ENCODE data around the gene ZBTB46. TPM values are rescaled to one million over a fixed set of nuclear protein-coding genes. Genes with fewer than 3 reads are reported as not detected.

Gene ZBTB46
- total RNA-seq, 1 experiment from 2014 or later = 18.9 TPM

DNA sequence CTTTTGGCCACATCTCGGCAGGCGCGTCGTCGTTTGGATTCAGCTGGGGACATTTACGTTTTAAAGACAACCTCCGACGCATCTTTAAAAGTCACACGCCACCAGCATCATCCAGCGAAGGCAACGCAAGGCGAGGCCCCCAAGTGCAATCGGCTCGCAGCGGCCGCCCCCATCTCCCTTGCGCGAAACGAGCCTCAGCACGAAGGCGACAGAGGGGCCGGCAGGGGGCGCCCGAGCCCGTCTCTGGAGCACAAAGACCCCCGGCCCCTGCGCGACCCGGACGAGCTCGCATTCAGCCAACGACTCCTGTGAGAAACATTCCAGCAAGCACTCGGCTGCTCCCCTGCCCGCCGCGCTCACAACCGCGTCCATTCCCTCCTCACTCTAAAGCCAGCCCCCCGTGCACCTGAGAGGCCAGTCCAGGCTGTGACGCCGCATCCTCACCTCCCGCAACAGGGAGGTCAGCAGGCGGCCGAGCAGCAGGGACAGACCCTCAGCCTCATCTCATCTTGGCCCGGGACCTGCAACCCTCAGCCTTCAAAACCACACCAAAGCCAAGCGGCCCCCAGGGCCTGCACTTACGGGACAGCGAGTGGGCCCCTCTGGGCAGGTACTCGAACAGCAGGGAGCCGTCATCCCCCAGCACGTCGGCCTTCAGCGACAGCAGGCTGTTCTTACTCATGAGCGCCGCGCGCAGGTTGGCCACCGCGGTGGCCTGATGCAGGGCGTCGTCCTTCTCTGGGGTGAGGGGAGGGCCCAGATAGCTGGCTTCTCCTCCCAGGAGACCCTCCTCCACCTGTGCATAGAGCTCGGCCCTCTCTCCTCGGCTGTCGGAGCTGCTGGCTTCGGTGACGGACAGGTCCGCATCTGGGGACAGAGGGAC, 55.7 kb downstream of the ZBTB46 start:
- ATAC-seq = peak; percentile 84
- POLR2A ChIA-PET = interaction anchor here (0.6 to 1.1 kb wide), 4 partner anchors 20 to 92 kb away, joined by 3 to 5 read pairs (median 4); no protein-coding TSS in a partner anchor

DNA sequence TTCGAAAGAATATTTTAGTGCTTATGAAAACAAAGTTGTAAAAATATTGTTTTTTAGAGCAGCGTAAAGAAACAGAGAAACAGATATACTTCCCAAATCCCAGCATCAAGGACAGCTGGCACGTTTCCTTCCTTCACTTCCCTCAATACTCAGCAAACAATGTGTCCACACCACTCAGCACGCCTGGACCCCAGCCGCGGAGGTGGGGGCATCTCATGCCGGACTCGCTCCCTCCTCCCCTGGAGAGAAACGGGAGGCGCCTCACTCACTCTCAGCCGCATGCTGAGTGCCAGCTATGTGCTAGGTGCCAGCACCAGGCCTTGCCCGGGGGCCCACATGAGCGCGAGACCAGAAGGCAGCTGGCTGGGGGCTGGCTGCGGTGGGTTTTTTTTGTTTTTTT, 56.8 kb downstream of the ZBTB46 start:
- ATAC-seq = no peak
- TF ChIP-seq, protein P1, sequence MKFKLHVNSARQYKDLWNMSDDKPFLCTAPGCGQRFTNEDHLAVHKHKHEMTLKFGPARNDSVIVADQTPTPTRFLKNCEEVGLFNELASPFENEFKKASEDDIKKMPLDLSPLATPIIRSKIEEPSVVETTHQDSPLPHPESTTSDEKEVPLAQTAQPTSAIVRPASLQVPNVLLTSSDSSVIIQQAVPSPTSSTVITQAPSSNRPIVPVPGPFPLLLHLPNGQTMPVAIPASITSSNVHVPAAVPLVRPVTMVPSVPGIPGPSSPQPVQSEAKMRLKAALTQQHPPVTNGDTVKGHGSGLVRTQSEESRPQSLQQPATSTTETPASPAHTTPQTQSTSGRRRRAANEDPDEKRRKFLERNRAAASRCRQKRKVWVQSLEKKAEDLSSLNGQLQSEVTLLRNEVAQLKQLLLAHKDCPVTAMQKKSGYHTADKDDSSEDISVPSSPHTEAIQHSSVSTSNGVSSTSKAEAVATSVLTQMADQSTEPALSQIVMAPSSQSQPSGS (CRISPR knock-in tag; IDR thresholded peaks at IDR 0.05; ENCODE audit: borderline replicate concordance, low read depth) = no peak
- TF ChIP-seq NFYB (CRISPR knock-in tag; conservative IDR thresholded peaks at IDR 0.05; ENCODE audit: low read depth) = no peak
- no peak for TF ChIP-seq ZNF317 (CRISPR knock-in tag; IDR thresholded peaks at IDR 0.05; ENCODE audit: borderline replicate concordance, low read depth)
- no peak for TF ChIP-seq SMAD3 (CRISPR knock-in tag; IDR thresholded peaks at IDR 0.05; ENCODE audit: borderline replicate concordance)
- TF ChIP-seq ZNF671 (CRISPR knock-in tag; IDR thresholded peaks at IDR 0.05) = no peak
- no peak for TF ChIP-seq RORB (CRISPR knock-in tag; IDR thresholded peaks at IDR 0.05)
- no peak for TF ChIP-seq EMX1 (CRISPR knock-in tag; IDR thresholded peaks at IDR 0.05)
- TF ChIP-seq, protein P2, sequence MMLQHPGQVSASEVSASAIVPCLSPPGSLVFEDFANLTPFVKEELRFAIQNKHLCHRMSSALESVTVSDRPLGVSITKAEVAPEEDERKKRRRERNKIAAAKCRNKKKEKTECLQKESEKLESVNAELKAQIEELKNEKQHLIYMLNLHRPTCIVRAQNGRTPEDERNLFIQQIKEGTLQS (CRISPR knock-in tag; conservative IDR thresholded peaks at IDR 0.05) = no peak
- TF ChIP-seq ESRRA (CRISPR knock-in tag; IDR thresholded peaks at IDR 0.05; ENCODE audit: borderline replicate concordance) = no peak
- no peak for TF ChIP-seq GABPB1 (CRISPR knock-in tag; IDR thresholded peaks at IDR 0.05)
- TF ChIP-seq, protein P3, sequence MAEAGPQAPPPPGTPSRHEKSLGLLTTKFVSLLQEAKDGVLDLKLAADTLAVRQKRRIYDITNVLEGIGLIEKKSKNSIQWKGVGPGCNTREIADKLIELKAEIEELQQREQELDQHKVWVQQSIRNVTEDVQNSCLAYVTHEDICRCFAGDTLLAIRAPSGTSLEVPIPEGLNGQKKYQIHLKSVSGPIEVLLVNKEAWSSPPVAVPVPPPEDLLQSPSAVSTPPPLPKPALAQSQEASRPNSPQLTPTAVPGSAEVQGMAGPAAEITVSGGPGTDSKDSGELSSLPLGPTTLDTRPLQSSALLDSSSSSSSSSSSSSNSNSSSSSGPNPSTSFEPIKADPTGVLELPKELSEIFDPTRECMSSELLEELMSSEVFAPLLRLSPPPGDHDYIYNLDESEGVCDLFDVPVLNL (CRISPR knock-in tag; IDR thresholded peaks at IDR 0.05; ENCODE audit: borderline replicate concordance, low read depth) = no peak
- TF ChIP-seq TEAD4 (CRISPR knock-in tag; IDR thresholded peaks at IDR 0.05) = no peak
- Mint-ChIP-seq H3K27me3 (ENCODE audit: low read depth) (peaks cover 4% of the 10 kb centered on the region; the same call in 1 of the 2 replicates), H3K9me3 (peaks cover 17% of the 10 kb centered on the region), H3K36me3 (peaks cover 16% of the 10 kb centered on the region), H3K27ac (no peak overlapping the region), H3K4me3 (no peak overlapping the region), H3K4me1 (peaks cover 14% of the 10 kb centered on the region)
- ChIA-PET CTCF (interaction anchor here (0.5 to 2.8 kb wide), 35 partner anchors 10 to 702 kb away, joined by 3 to 68 read pairs (median 11); partner anchors contain the start of genes ARFRP1, DNAJC5, LIME1 and PRPF6), POLR2A (interaction anchor here (0.7 kb wide), 1 partner anchor 36 kb away, joined by 3 read pairs; no protein-coding TSS in a partner anchor)
- DNase-seq (ENCODE audit: low spot score) = no peak

More for the DNA sequence above, 55.7 kb downstream of the ZBTB46 start:
- H3K27me3 Mint-ChIP-seq (ENCODE audit: low read depth) = peaks cover 4% of the 10 kb centered on the region; the same call in 1 of the 2 replicates
- peak overlapping the region; percentile 93 for H3K27ac Mint-ChIP-seq
- peak overlapping the region; percentile 80 for H3K4me3 Mint-ChIP-seq
- DNase-seq (ENCODE audit: low spot score) = peak; percentile 91
- peaks cover 16% of the 10 kb centered on the region for H3K36me3 Mint-ChIP-seq
- H3K4me1 Mint-ChIP-seq = peaks cover 14% of the 10 kb centered on the region
- peaks cover 17% of the 10 kb centered on the region for H3K9me3 Mint-ChIP-seq
- CTCF ChIA-PET = interaction anchor here (0.6 to 2.8 kb wide), 76 partner anchors 10 to 545 kb away, joined by 3 to 68 read pairs (median 5); partner anchors contain the start of genes ARFRP1, DNAJC5, LIME1 and PRPF6
- TF ChIP-seq MXD4 (CRISPR knock-in tag; IDR thresholded peaks at IDR 0.05; ENCODE audit: borderline replicate concordance) = no peak
- TF ChIP-seq, protein P4, sequence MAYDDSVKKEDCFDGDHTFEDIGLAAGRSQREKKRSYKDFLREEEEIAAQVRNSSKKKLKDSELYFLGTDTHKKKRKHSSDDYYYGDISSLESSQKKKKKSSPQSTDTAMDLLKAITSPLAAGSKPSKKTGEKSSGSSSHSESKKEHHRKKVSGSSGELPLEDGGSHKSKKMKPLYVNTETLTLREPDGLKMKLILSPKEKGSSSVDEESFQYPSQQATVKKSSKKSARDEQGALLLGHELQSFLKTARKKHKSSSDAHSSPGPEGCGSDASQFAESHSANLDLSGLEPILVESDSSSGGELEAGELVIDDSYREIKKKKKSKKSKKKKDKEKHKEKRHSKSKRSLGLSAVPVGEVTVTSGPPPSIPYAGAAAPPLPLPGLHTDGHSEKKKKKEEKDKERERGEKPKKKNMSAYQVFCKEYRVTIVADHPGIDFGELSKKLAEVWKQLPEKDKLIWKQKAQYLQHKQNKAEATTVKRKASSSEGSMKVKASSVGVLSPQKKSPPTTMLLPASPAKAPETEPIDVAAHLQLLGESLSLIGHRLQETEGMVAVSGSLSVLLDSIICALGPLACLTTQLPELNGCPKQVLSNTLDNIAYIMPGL (CRISPR knock-in tag; IDR thresholded peaks at IDR 0.05) = peak; percentile 85
- 0 out of 2 replicates have a peak, but pooled peaks have one; percentile 14 for TF ChIP-seq ZNF317 (CRISPR knock-in tag; IDR thresholded peaks at IDR 0.05; ENCODE audit: borderline replicate concordance, low read depth)
- TF ChIP-seq, protein P5, sequence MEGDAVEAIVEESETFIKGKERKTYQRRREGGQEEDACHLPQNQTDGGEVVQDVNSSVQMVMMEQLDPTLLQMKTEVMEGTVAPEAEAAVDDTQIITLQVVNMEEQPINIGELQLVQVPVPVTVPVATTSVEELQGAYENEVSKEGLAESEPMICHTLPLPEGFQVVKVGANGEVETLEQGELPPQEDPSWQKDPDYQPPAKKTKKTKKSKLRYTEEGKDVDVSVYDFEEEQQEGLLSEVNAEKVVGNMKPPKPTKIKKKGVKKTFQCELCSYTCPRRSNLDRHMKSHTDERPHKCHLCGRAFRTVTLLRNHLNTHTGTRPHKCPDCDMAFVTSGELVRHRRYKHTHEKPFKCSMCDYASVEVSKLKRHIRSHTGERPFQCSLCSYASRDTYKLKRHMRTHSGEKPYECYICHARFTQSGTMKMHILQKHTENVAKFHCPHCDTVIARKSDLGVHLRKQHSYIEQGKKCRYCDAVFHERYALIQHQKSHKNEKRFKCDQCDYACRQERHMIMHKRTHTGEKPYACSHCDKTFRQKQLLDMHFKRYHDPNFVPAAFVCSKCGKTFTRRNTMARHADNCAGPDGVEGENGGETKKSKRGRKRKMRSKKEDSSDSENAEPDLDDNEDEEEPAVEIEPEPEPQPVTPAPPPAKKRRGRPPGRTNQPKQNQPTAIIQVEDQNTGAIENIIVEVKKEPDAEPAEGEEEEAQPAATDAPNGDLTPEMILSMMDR (IDR thresholded peaks at IDR 0.05) = peak; percentile 95
- TF ChIP-seq ETV6 (CRISPR knock-in tag; IDR thresholded peaks at IDR 0.05) = peak; percentile 41; the same call in 1 of the 2 replicates
- 0 out of 2 replicates have a peak, but pooled peaks have one; percentile 45 for TF ChIP-seq ZNF121 (CRISPR knock-in tag; IDR thresholded peaks at IDR 0.05)
